Hematopoietic multipotent progenitor cell treated with erythropoietin and hydrocortisone succinate and interleukin-3 and kit ligand, for 6 days (in vitro differentiated cells): ENCODE measurements around the gene MTO1.
A peak's percentile ranks its signal among the peaks of the same experiment; 100 is the strongest.
"Not testable (repeated sequence)": the region's sequence is repeated elsewhere in the genome, so short reads cannot be mapped to it uniquely, and the experiment has no call there.

ENCODE experiments used
- DNase-seq: peaks from one replicate; pipeline ENCODE4 v3.0.0-alpha.2; 2015

The MTO1 gene

DNA sequence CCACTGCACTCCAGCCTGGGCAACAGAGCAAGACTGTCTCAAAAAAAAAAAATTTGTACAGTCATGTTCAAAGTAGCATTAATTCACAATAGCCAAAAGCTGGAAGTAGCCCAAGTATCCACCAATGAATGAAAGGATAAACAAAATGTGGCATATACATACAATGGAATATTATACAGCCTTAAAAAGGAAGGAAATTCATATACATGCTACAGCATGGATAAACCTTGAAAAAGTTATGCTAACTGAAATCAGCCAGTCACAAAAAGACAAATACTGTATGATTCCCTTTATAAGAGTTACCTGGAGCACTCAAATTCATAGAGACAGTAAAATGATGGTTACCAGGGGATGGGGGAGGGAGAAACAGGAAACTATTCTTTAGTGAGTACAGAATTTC, 43.6 kb downstream of the MTO1 start:
- DNase-seq = no peak

DNA sequence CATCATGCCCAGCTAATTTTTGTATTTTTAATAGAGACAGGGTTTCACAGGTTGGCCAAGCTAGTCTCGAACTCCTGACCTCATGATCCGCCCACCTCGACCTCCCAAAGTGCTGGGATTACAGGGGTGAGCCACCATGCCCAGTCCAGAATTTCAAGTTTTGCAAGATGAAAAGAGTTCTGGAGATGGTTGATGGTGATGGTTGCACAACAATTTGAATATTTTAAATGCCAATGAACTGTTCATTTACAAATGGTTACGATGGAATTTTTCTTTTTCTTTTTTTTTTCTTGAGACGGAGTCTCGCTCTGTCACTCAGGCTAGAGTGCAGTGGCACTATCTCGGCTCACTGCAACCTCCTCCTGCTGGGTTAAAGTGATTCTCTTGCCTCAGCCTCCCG, 44.2 kb downstream of the MTO1 start:
- DNase-seq = not testable (repeated sequence)

DNA sequence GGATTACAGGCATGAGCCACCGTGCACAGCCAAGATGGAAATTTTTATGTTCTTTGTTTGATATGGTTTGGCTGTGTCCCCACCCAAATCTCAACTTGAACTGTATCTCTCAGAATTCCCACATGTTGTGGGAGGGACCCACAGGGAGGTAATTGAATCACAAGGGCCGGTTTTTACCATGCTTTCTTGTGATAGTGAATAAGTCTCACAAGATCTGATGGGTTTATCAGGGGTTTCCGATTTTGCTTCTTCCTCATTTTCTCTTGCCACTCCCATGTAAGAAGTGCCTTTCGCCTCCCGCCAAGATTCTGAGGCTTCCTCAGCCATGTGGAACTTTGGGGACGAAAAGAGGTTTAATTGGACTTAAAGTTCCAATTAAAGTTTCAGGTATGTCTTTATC, 44.7 kb downstream of the MTO1 start:
- DNase-seq = no peak

DNA sequence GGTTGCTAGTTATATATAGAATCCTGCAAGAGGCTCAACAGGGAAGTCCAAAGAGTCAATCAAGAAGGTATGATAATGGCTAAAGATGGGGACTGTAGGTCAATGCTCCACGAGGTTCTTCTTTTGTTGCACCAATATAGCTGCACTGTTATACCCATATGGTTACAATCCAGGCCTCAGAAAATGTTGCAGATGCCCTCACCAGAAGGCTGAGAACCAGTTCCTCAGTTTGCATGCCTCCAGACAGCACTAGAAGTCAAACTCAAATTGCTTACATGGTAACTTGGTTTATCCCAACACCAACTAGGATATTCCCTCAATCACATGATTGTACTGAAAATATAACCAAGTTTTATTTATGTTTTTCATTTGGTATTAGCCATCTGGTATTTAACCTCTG, 47.2 kb downstream of the MTO1 start:
- DNase-seq = no peak

DNA sequence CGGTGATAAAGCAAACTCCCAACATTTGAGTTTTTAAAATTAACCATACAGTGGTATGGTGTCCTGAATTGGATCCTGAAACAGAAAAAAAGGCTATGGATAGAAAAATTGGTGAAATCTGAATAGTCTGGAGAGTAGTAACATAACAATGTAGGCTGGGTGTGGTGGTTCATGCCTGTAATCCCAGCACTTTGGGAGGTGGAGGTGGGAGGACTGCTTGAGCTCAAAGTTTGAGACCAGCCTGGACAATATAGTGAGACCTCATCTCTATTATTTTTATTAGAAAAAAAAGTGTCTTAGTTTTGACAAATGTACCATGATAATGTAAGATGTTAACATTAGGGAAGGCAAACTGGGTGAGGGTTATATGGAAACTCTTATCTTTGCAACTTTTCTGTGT, 48.3 kb downstream of the MTO1 start:
- no peak for DNase-seq

DNA sequence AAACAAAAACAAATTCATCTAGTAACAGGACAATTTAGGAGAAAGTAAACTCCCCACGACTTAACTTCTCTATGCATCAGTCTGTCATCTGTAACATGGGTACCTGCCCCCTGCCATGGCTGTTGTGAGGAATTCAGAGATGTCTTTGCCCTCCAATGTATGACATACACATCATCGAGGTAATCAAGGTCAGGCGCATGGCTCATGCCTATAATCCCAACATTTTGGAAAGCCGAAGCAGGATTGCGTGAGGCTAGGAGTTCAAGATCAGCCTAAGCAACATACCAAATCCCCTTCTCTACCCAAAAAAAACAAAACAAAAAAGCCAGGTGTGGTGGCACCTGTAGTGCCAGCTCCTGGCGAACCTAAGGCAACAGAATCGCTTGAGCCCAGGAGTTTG, 50.3 kb downstream of the MTO1 start:
- DNase-seq = no peak

DNA sequence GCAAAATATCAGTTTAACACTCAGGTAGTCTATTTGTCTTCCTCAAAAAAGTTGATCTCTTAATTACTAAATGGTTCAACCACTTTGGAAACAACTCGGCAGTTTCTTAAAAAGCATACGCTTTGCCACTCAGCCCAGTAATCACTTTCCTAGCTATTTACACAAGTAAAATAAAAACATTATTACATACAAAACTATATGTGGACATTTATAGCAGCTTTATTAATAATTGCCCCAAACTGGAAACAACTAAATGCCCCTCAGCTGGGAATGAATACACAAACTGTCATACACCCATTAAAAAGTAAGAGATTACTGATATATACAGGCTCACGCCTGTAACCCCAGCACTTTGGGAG, 51.9 kb downstream of the MTO1 start:
- no peak for DNase-seq

DNA sequence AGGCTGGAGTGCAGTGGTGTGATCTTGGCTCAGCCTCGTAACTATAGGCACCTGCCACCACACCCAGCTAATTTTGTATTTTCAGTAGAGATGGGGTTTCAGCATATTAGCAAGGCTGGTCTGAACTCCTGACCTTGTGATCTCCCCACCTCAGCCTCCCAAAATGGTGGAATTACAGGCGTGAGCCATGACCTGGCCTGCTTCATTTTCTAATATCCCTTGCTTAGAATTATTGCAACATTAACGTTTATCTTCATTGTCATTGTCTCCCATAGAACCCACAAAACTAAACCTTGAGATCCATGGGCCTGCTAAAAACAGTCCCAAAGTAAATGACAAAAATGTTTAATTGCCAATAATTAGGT, 53.2 kb downstream of the MTO1 start:
- peak; percentile 63 for DNase-seq

DNA sequence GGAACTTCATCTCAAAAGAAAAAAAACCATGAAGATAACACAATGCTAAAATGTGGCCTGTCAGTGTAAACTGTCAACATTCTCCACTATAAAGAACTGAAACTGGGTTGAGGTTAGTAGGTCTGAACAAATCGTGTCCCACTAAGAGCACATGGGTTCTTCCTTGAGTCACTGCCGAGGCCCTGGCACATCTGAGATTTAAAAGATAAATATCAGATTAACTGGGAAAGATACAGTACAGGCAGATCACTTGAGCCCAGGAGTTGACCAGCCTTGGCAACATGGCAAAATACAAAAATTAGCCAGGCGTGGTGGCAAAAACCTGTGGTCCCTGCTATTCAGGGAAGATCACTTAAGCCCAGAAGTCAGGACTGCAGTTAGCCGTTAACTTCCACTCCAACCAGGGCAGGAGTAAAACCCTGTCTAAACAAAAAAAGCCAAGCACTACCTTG, 53.7 kb downstream of the MTO1 start:
- peak; percentile 66 for DNase-seq

DNA sequence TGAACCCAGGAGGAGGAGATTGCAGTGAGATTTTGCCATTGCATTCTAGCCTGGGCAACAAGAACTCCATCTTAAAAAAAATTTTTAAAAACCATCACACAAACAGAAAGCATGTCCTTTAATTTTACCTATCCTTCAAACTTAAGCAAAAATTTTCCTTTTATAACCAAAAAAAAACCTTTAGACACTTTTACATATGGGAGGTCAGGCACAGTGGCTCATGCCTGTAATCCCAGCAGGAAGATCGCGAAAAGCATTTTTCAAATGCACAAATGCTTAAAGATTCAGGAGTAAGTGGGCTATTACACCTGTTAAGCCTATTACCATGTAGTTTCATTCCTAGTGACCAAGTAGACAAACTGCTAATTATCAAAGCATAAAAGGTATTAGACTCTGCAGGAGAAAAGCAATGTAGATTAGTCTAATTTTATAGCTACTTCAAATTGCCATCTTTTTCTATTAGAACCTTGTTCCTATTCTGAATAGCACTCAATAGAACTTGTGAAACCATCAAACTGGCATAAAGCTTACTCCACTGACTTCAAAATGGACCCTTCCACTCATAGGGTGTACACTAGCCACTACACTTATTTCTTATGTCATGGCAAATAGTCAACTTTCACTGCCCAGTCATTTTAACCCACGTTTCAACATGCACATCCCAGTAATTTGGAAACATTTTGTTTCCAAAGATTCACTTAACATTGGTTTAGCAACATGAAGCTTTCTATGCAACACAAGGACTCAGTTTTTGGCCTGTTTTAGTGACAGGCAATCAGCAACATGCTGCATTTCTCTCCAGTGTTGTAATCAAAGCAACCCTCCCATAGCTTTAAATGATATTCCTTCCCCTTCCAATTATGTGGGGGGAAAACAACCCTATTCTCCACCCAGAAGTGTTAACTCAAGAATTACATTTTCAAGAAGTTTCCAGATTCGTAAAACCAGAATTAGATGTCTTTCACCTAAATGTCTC, 55.3 kb downstream of the MTO1 start:
- DNase-seq = peak; percentile 46

DNA sequence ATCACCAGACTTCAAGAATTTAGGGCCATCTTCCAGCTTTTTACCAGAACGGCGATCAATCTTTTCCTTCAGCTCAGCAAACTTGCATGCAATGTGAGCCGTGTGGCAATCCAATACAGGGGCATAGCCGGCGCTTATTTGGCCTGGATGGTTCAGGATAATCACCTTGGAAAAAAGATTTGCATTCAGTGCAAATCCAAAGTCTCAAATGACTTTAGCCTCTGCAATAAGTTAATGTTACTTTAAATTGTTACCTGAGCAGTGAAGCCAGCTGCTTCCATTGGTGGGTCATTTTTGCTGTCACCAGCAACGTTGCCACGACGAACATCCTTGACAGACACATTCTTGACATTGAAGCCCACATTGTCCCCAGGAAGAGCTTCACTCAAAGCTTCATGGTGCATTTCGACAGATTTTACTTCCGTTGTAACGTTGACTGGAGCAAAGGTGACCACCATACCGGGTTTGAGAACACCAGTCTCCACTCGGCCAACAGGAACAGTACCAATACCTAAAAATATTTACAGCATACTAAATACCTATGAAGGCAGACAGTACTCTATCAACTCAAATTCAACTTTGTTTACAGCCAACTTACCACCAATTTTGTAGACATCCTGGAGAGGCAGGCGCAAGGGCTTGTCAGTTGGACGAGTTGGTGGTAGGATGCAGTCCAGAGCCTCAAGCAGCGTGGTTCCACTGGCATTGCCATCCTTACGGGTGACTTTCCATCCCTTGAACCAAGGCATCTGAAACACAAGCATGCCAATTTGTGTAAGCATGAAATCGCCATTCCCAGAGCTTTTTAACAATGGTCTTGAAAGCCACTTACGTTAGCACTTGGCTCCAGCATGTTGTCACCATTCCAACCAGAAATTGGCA, 56.8 kb downstream of the MTO1 start:
- not testable (repeated sequence) for DNase-seq

DNA sequence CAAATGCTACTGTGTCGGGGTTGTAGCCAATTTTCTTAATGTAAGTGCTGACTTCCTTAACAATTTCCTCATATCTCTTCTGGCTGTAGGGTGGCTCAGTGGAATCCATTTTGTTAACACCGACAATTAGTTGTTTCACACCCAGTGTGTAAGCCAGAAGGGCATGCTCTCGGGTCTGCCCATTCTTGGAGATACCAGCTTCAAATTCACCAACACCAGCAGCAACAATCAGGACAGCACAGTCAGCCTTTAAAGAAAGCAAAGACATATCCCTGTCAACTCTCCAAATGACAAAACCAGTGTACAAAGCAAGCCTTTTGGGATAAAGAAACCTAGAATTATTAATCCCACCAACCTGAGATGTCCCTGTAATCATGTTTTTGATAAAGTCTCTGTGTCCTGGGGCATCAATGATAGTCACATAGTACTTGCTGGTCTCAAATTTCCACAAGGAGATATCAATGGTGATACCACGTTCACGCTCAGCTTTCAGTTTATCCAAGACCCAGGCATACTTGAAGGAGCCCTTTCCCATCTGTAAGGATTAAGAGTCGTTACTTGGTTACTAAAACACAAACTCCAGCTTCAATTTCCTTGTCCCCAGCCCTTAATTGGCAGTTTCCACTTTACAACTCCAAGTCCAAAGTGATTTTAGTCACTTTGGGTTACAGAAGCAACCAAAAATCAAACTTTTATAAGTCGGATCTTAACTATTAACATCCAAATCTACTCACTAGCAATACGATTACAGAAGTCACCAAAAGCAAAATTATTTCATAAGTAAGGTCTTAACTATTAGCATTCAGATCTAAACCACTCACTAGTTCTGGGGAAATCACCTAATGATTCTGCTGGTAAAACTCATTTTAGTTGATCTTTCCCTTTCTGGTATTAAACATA, 57.7 kb downstream of the MTO1 start:
- not testable (repeated sequence) for DNase-seq

DNA sequence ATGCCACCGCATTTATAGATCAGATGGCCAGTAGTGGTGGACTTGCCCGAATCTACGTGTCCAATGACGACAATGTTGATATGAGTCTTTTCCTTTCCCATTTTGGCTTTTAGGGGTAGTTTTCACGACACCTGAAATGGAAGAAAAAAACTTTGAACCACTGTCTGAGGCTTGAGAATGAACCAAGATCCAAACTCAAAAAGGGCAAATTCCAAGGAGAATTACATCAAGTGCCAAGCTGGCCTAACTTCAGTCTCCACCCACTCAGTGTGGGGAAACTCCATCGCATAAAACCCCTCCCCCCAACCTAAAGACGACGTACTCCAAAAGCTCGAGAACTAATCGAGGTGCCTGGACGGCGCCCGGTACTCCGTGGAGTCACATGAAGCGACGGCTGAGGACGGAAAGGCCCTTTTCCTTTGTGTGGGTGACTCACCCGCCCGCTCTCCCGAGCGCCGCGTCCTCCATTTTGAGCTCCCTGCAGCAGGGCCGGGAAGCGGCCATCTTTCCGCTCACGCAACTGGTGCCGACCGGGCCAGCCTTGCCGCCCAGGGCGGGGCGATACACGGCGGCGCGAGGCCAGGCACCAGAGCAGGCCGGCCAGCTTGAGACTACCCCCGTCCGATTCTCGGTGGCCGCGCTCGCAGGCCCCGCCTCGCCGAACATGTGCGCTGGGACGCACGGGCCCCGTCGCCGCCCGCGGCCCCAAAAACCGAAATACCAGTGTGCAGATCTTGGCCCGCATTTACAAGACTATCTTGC, 58.6 kb downstream of the MTO1 start:
- peak; percentile 80 for DNase-seq

DNA sequence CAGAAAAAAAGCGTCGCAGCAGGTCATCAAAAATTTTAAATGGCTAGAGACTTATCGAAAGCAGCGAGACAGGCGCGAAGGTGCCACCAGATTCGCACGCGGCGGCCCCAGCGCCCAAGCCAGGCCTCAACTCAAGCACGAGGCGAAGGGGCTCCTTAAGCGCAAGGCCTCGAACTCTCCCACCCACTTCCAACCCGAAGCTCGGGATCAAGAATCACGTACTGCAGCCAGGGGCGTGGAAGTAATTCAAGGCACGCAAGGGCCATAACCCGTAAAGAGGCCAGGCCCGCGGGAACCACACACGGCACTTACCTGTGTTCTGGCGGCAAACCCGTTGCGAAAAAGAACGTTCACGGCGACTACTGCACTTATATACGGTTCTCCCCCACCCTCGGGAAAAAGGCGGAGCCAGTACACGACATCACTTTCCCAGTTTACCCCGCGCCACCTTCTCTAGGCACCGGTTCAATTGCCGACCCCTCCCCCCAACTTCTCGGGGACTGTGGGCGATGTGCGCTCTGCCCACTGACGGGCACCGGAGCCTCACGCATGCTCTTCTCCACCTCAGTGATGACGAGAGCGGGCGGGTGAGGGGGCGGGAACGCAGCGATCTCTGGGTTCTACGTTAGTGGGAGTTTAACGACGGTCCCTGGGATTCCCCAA, 59.3 kb downstream of the MTO1 start, which contains the start of gene EEF1A1:
EEF1A1 (minus strand) TSS at position 345 of the 663 bp plus-strand sequence. CDS start 1,006 bp downstream, outside the sequence.
- DNase-seq = peak; percentile 100

DNA sequence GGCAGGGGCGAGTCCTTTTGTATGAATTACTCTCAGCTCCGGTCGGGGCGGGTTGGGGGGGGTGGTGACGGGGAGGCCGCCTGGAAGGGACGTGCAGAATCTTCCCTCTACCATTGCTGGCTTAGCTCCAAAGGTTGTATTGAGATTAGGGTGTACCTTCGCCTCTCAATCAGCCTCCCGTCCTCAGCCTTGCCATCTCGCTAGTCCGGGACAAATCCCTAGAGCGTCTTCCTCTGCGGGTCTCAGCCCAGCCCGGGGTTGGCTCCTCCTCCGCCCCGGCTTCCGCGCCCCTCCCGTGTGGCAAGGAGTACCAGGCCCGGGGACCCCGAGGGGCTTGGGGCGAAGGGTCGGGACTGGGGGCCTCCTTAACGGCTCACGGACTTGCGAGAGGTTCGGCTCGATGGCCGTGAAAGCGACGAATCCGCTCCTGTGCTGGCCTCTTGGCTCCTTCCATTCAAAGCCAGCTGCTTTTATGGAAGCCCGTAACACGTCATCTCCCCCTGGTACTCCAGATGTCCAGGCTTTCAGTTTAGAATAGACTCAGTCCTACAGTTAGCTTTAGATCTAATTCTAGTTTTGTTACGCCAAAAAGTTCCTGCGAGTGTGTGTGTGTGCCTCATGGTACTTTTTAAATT, 59.9 kb downstream of the MTO1 start:
- DNase-seq = peak; percentile 77

DNA sequence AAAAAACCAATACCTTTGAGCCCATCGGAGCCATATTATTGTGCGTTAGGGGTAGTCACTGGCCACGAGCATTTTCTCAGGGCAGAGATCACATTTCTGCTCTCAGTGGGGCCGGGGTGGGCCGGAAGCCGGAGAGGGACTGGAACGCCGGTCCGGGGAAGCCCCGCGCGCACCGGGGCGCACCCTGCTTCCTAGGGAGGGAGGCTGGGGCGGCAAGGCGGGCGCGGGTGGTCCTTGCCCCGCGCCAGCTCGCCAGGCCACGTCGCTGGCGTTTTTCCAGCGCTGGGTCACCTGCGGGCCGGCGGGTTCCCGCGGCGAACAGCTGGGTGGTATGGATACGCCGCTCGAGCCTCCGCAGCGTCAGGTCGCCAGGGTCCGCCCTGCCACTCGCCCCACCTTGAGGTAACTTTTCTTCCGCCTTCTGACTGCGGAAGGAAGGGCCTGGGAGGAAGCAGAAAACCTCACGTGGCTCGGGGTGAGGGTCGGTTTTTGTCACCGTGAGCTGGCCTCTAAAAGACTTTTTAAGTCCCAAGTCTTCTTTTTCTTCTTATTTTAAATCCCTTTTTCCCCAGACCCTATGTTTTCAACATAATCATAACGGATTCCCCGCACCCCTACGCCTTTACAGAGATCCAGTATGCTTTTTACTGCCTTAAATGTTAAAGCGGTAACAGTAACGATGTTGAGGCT, 62.0 kb downstream of the MTO1 start:
- DNase-seq = peak; percentile 92

DNA sequence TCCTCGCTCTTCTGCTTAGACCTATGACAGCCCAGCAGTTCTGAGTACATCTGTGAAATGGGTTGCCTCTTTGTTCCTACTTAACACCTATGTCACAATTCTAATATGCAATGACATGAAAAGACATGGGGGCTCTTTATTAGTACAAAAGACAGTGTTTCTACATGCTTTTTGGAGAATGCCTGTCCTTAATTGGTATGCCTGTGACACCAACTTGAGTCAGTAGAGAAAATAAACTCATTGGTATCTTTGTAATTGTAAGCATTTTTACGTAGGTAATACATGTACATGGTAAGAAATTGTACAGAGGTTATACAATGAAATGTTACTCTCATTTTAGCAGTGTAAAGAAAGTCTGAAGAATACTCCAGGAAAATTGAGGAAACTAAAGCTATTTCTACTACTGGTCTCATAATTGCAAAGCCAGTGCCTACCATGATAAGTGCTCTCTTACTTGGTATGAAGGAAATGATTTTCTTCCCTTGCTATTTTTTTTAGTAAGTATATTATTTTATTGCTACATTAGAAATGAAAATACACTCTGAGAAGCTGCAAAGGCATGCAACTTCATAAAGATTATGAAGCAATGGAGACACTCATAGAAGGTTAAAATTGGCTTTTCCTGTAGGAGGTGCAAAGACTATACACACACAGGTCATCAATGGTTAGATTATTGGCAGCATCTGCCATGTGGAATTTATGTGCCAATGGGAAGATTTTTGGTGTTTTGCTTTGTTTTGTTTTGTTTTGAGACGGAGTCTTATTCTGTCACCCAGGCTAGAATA, 64.2 kb downstream of the MTO1 start:
- DNase-seq = no peak

DNA sequence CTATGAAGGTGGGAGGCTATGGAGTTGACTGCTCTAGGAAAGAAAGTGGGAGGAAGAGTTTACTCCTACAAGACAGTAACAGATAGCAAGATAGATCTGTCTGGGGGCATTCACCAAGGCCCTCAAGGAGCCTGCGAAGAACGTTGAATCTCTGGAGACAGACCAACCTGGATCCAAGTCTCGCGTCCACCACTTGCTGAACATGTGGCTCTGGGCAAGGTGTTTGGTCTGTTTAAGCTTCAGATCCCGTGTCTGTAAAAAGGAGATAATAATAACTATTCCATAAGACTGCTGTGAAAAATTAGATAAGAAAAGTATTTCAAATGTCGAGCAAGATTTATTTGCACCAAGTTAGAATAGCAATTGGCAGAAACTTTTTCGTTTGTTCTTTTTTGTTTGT, 67.4 kb downstream of the MTO1 start:
- peak; percentile 87 for DNase-seq

DNA sequence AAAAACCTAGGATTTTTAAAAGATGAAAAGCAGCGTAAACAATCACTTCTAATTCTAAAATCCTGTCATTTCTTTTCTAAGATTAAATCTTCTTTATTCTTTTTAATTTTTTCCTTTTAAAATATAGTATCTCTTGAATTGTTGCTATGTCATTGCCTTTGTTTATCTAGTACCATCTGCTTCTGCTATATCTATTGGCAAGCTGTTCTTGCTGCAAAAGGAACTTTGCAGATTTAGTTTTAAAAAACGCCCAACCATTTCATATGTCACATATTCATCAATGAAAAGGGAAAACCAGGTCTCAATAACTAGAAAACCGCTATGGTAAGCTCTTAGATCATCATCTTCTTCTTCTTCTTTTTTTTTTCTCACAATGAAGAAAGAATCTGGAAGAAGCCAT, 70.8 kb downstream of the MTO1 start:
- DNase-seq = no peak
